ENCODE data around the gene HOXD8.

Gene HOXD8

GRCh38 chr2:176085120-176085788 is 44.3 kb upstream of the HOXD8 start:
- TF ChIP-seq TAF1 (IDR thresholded peaks at IDR 0.05; ENCODE audit: borderline replicate concordance, insufficient read depth, low read length) (no peak), REST (IDR thresholded peaks at IDR 0.05; ENCODE audit: insufficient read depth in 1 of 2, low read depth in 2 of 2, low read length in 2 of 2) (no peak), SIN3A (IDR thresholded peaks at IDR 0.05; ENCODE audit: borderline replicate concordance, insufficient read depth, low read length) (no peak)

GRCh38 chr2:176085861-176086771 is 43.4 kb upstream of the HOXD8 start:
- TF ChIP-seq REST (IDR thresholded peaks at IDR 0.05; ENCODE audit: insufficient read depth in 1 of 2, low read depth in 2 of 2, low read length in 2 of 2) = no peak
- TF ChIP-seq FOXP2 (optimal IDR thresholded peaks at IDR 0.05; ENCODE audit: borderline replicate concordance, extremely low read depth, extremely low read length, insufficient read depth) = no peak
- no peak for TF ChIP-seq TAF1 (IDR thresholded peaks at IDR 0.05; ENCODE audit: borderline replicate concordance, insufficient read depth, low read length)
- no peak for TF ChIP-seq SIN3A (IDR thresholded peaks at IDR 0.05; ENCODE audit: borderline replicate concordance, insufficient read depth, low read length)
- no peak for TF ChIP-seq POLR2AphosphoS5 (IDR thresholded peaks at IDR 0.05; ENCODE audit: low read depth, low read length)

- TF ChIP-seq SIN3A (IDR thresholded peaks at IDR 0.05; ENCODE audit: borderline replicate concordance, insufficient read depth, low read length) = no peak
- no peak for TF ChIP-seq FOXP2 (optimal IDR thresholded peaks at IDR 0.05; ENCODE audit: borderline replicate concordance, extremely low read depth, extremely low read length, insufficient read depth)
- TF ChIP-seq POLR2AphosphoS5 (IDR thresholded peaks at IDR 0.05; ENCODE audit: low read depth, low read length) = no peak
Observed at GRCh38 chr2:176087330-176088047, 42.0 kb upstream of the HOXD8 start.

- no peak for TF ChIP-seq SIN3A (IDR thresholded peaks at IDR 0.05; ENCODE audit: borderline replicate concordance, insufficient read depth, low read length)
- TF ChIP-seq FOXP2 (optimal IDR thresholded peaks at IDR 0.05; ENCODE audit: borderline replicate concordance, extremely low read depth, extremely low read length, insufficient read depth) = no peak
- TF ChIP-seq POLR2AphosphoS5 (IDR thresholded peaks at IDR 0.05; ENCODE audit: low read depth, low read length) = no peak
- TF ChIP-seq TAF1 (IDR thresholded peaks at IDR 0.05; ENCODE audit: borderline replicate concordance, insufficient read depth, low read length) = no peak
- TF ChIP-seq REST (IDR thresholded peaks at IDR 0.05; ENCODE audit: insufficient read depth in 1 of 2, low read depth in 2 of 2, low read length in 2 of 2) = no peak
Observed at GRCh38 chr2:176088048-176088936, 41.2 kb upstream of the HOXD8 start.
